CD14-positive monocyte (primary cell): ENCODE measurements around the gene PANK2. TPM values are rescaled to one million over a fixed set of nuclear protein-coding genes. Genes with fewer than 3 reads are reported as not detected.
A peak's percentile ranks its signal among the peaks of the same experiment; 100 is the strongest.

Source experiments
- DNase-seq, 3 donors: peaks; one replicate each; pipeline ENCODE4 v3.0.0-alpha.2; 2011 to 2022
- H2AFZ ChIP-seq: 2 replicates; pipeline ENCODE4 v1.6.0; 2012; ENCODE audit warnings: mild to moderate bottlenecking, low read depth, low read length, inconsistent platforms; ENCODE audit not compliant: insufficient read depth, poor library complexity, severe bottlenecking
- H3K27ac ChIP-seq, 2 donors: 1 replicate in 1 of 2; 2 replicates in 1 of 2; pipeline ENCODE4 v1.5.1; 2012 to 2013; ENCODE audit warnings: low read length in 2 of 2, control low read depth in 1 of 2, inconsistent platforms in 1 of 2, low read depth in 1 of 2, mild to moderate bottlenecking in 1 of 2
- H3K27me3 ChIP-seq, 2 donors: one replicate each; pipeline versions ENCODE4 v1.6.0 to v1.6.1; 2011 to 2013; ENCODE audit warnings: low read length in 2 of 2; ENCODE audit not compliant: control insufficient read depth in 2 of 2, insufficient read depth in 2 of 2
- H3K36me3 ChIP-seq, 2 donors: replicated peaks in 1 of 2; 1 replicate in 1 of 2; 2 replicates in 1 of 2; pipeline versions ENCODE4 v1.5.1 to v1.6.1; 2012 to 2013; ENCODE audit warnings: low read length in 2 of 2, control low read depth in 1 of 2, inconsistent platforms in 1 of 2, mild to moderate bottlenecking in 1 of 2; ENCODE audit not compliant: insufficient read depth in 2 of 2, control insufficient read depth in 1 of 2
- H3K4me1 ChIP-seq, 2 donors: 1 replicate in 1 of 2; 2 replicates in 1 of 2; pipeline versions ENCODE4 v1.5.1 to v1.6.1; 2012 to 2013; ENCODE audit warnings: low read length in 2 of 2, control low read depth in 1 of 2, inconsistent platforms in 1 of 2, mild to moderate bottlenecking in 1 of 2, moderate library complexity in 1 of 2; ENCODE audit not compliant: insufficient read depth in 2 of 2, control insufficient read depth in 1 of 2
- H3K4me2 ChIP-seq: replicated peaks from 2 replicates; pipeline ENCODE3; 2012; ENCODE audit warnings: low read length, moderate library complexity, mild to moderate bottlenecking; ENCODE audit not compliant: poor library complexity, severe bottlenecking; ENCODE audit errors: extremely low read depth
- H3K4me3 ChIP-seq, 3 experiments: fragments of 200-600 bp in 1 of 3; sonication (generic) in 1 of 3; replicated peaks in 1 of 3; 1 replicate in 2 of 3; 2 replicates in 1 of 3; pipeline ENCODE4 v1.5.1; 2011 to 2013; ENCODE audit warnings: low read length in 3 of 3, mild to moderate bottlenecking in 3 of 3, control low read depth in 2 of 3, low read depth in 2 of 3, inconsistent platforms in 1 of 3, moderate library complexity in 1 of 3
- H3K79me2 ChIP-seq: 2 replicates; pipeline ENCODE4 v1.6.0; 2012; ENCODE audit warnings: mild to moderate bottlenecking, control low read depth, inconsistent platforms, low read length, moderate library complexity; ENCODE audit not compliant: insufficient read depth
- H3K9ac ChIP-seq: 2 replicates; pipeline ENCODE4 v1.6.0; 2017; ENCODE audit warnings: low read length, mild to moderate bottlenecking; ENCODE audit not compliant: insufficient read depth, poor library complexity, severe bottlenecking
- H3K9me3 ChIP-seq, 2 donors: replicated peaks in 1 of 2; 1 replicate in 1 of 2; 2 replicates in 1 of 2; pipeline versions ENCODE4 v1.5.1 to v1.6.1; 2012 to 2013; ENCODE audit warnings: low read length in 2 of 2, control low read depth in 1 of 2; ENCODE audit not compliant: control insufficient read depth in 1 of 2, insufficient read depth in 1 of 2
- H4K20me1 ChIP-seq: 2 replicates; pipeline ENCODE4 v1.6.0; 2012; ENCODE audit warnings: mild to moderate bottlenecking, low read length, control low read depth, moderate library complexity; ENCODE audit not compliant: insufficient read depth
- H3K27ac Mint-ChIP-seq, 7 donors: one replicate each; pipeline ENCODE4 v1.8.0; 2020; ENCODE audit warnings: mild to moderate bottlenecking in 7 of 7, mixed read lengths in 7 of 7, moderate library complexity in 6 of 7, inconsistent platforms in 2 of 7
- H3K27me3 Mint-ChIP-seq, 3 donors: one replicate each; pipeline ENCODE4 v1.8.0; 2021 to 2022; ENCODE audit warnings: low read depth in 3 of 3, mild to moderate bottlenecking in 3 of 3, mixed read lengths in 3 of 3, moderate library complexity in 3 of 3, inconsistent platforms in 1 of 3
- H3K36me3 Mint-ChIP-seq, 2 donors: one replicate each; pipeline ENCODE4 v1.8.0; 2020; ENCODE audit warnings: mixed read lengths in 2 of 2, inconsistent platforms in 1 of 2, mild to moderate bottlenecking in 1 of 2
- H3K4me1 Mint-ChIP-seq: one replicate; pipeline ENCODE4 v1.8.0; 2020; ENCODE audit warnings: mild to moderate bottlenecking, mixed read lengths
- H3K4me3 Mint-ChIP-seq, 2 donors: one replicate each; pipeline ENCODE4 v1.8.0; 2020; ENCODE audit warnings: mild to moderate bottlenecking in 2 of 2, mixed read lengths in 2 of 2, moderate library complexity in 1 of 2
- H3K9me3 Mint-ChIP-seq, 7 donors: one replicate each; pipeline ENCODE4 v1.8.0; 2020 to 2022; ENCODE audit warnings: mixed read lengths in 7 of 7, mild to moderate bottlenecking in 6 of 7, moderate library complexity in 6 of 7, inconsistent platforms in 2 of 7
- WGBS: methylation state at CpG from one replicate; pipeline ENCODE4 v1.1.5; 2013; ENCODE audit warnings: missing lambda C conversion rate; ENCODE audit not compliant: insufficient coverage; 5-methylcytosine and 5-hydroxymethylcytosine counted together
- intact Hi-C, 2 donors: fragments of 100-400 bp; cut with micrococcal nuclease; formaldehyde crosslinking; loops; one replicate each; pipeline versions ENCODE4 v1.15.0 to v1.15.1; 2023
- polyA plus RNA-seq, 3 donors: library from polyadenylated mRNA; depleted of rRNA in 1 of 3; unstranded in 2 of 3; stranded (reverse) in 1 of 3; fragments of 300-500 nt in 2 of 3; fragments of >200 nt in 1 of 3; fragmentation: Illumina TruSeq in 2 of 3; gene quantifications; 1 replicate in 2 of 3; 2 replicates in 1 of 3; pipeline ENCODE4 v1.2.3, GENCODE V29; 2012 to 2021
- TF ChIP-seq, protein P1 (sequence below): fragments of 200-600 bp; IDR thresholded peaks from one replicate; pipeline ENCODE4 v1.8.0; 2022; ENCODE audit warnings: antibody characterized with exemption, mild to moderate bottlenecking

Gene PANK2
- polyA plus RNA-seq, 3 donors, result 36.8 to 65.7 (median 48.0) TPM

DNA sequence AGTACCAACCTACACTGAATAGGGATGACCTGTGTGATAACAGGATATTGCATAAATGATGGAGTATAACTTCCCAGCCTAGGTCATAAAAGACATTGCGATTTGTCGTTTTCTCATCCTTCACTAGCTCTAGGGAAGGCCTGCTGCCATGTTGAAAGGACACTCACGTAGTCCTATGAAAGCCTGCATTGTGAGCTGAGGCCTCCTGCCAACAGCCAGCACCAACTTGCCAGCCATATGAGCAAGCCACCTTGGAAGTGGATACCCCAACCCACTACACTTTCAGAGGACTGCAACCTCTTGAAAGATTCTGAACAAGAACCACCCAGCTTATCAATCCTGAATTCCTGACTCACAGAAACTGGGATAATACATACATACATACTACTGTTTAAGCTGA lies 3.5 kb upstream of the PANK2 start:
- Mint-ChIP-seq H3K36me3 (peaks cover 4 to 17% of the 10 kb centered on the region in 2 donors), H3K4me3 (no peak overlapping the region), H3K27me3 (peaks cover 0 to 2% (median 1%) of the 10 kb centered on the region in 3 donors), H3K9me3 (no peaks in the 10 kb centered on the region), H3K4me1 (peaks cover 19% of the 10 kb centered on the region), H3K27ac (no peak overlapping the region)
- no peaks in the 10 kb centered on the region for H3K27me3 ChIP-seq
- H3K9ac ChIP-seq, result no peak overlapping the region
- no peak overlapping the region for H3K27ac ChIP-seq
- DNase-seq, result no peak
- peaks cover 66% of the 10 kb centered on the region for H3K79me2 ChIP-seq
- no peak overlapping the region for H3K4me3 ChIP-seq
- H3K36me3 ChIP-seq, result no peaks in the 10 kb centered on the region
- H3K9me3 ChIP-seq, result no peaks in the 10 kb centered on the region
- TF ChIP-seq, protein P1, sequence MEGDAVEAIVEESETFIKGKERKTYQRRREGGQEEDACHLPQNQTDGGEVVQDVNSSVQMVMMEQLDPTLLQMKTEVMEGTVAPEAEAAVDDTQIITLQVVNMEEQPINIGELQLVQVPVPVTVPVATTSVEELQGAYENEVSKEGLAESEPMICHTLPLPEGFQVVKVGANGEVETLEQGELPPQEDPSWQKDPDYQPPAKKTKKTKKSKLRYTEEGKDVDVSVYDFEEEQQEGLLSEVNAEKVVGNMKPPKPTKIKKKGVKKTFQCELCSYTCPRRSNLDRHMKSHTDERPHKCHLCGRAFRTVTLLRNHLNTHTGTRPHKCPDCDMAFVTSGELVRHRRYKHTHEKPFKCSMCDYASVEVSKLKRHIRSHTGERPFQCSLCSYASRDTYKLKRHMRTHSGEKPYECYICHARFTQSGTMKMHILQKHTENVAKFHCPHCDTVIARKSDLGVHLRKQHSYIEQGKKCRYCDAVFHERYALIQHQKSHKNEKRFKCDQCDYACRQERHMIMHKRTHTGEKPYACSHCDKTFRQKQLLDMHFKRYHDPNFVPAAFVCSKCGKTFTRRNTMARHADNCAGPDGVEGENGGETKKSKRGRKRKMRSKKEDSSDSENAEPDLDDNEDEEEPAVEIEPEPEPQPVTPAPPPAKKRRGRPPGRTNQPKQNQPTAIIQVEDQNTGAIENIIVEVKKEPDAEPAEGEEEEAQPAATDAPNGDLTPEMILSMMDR, result no peak
- 90% methylated on average over 3 of the region's 3 CpGs for WGBS
- H3K4me2 ChIP-seq, result no peak overlapping the region
- H4K20me1 ChIP-seq, result peaks cover 19% of the 10 kb centered on the region
- peaks cover 12 to 17% of the 10 kb centered on the region in 2 donors for H3K4me1 ChIP-seq
- H2AFZ ChIP-seq, result no peak overlapping the region
- intact Hi-C loops, result no loop called here

DNA sequence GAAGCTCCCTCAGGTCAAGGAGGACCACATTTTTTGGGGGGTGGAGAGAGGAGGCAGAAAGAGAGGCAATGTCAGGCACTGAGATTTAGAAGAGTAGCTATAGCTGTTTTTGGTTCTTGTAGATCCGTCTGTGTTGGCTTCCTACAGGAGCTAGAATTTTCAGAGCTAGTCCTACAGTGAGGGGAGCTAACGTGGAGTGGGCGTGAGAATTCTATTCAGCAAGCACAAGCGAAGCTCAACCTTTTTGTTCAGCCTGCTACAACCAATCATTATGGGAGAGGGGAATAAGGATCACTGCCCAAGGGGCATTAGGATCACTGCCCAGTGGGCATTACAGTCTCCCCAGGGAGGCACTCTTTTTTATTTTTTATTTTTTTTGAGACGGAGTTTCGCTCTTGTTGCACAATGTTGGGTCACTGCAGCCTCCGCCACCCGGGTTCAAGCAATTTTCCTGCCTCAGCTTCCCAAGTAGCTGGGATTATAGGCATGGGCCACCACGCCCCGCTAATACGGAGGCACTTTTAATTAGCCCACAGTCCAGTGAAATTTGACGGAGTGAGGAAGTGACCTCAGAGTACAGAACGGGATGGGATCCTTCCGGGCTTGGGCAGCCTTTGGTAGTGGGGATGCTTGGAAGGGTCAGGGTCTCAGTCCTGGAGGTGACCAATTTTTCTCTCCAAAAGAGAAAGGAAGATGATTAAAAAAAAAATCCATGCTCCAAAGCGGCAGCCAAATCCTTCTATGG lies 1.1 kb upstream of the PANK2 start:
- Histone ChIP-seq H3K27me3 (no peaks in the 10 kb centered on the region), H3K4me3 (peak overlapping the region; percentile 93 to 96 (median 94)), H3K4me1 (peaks cover 35 to 41% of the 10 kb centered on the region in 2 donors), H3K36me3 (no peaks in the 10 kb centered on the region), H4K20me1 (peaks cover 41% of the 10 kb centered on the region), H3K79me2 (peaks cover 86% of the 10 kb centered on the region), H3K9me3 (no peaks in the 10 kb centered on the region), H3K27ac (peak overlapping the region; percentile 77 to 85), H3K4me2 (peak overlapping the region; percentile 86), H3K9ac (peak overlapping the region; percentile 91), H2AFZ (peak overlapping the region; percentile 78)
- H3K27me3 Mint-ChIP-seq, result peaks cover 0 to 2% (median 1%) of the 10 kb centered on the region in 3 donors
- TF ChIP-seq, protein P1, result no peak
- H3K4me3 Mint-ChIP-seq, result peak overlapping the region; percentile 91 to 97
- DNase-seq, result peak in 2 of 3 donors; percentile 29 to 36
- peaks cover 2 to 23% of the 10 kb centered on the region in 2 donors for H3K36me3 Mint-ChIP-seq
- peaks cover 42% of the 10 kb centered on the region for H3K4me1 Mint-ChIP-seq
- peak overlapping the region; percentile 95 to 98 (median 97) for H3K27ac Mint-ChIP-seq
- intact Hi-C loops, result loop anchor here in 1 of 2 donors (1.0 kb wide), 1 partner anchor 13 kb away; no protein-coding TSS in a partner anchor
- H3K9me3 Mint-ChIP-seq, result no peaks in the 10 kb centered on the region
- 3% methylated on average over 8 of the region's 15 CpGs for WGBS
